GM18499 (cell line): ENCODE results near the gene ERRFI1.

Experiments
- ATAC-seq: cut with Tn5 transposase; IDR thresholded peaks from one replicate; pipeline ENCODE4 v1.9.1; 2021; ENCODE audit warnings: moderate number of reproducible peaks; ENCODE audit not compliant: insufficient read depth, unreplicated experiment

Gene ERRFI1

DNA sequence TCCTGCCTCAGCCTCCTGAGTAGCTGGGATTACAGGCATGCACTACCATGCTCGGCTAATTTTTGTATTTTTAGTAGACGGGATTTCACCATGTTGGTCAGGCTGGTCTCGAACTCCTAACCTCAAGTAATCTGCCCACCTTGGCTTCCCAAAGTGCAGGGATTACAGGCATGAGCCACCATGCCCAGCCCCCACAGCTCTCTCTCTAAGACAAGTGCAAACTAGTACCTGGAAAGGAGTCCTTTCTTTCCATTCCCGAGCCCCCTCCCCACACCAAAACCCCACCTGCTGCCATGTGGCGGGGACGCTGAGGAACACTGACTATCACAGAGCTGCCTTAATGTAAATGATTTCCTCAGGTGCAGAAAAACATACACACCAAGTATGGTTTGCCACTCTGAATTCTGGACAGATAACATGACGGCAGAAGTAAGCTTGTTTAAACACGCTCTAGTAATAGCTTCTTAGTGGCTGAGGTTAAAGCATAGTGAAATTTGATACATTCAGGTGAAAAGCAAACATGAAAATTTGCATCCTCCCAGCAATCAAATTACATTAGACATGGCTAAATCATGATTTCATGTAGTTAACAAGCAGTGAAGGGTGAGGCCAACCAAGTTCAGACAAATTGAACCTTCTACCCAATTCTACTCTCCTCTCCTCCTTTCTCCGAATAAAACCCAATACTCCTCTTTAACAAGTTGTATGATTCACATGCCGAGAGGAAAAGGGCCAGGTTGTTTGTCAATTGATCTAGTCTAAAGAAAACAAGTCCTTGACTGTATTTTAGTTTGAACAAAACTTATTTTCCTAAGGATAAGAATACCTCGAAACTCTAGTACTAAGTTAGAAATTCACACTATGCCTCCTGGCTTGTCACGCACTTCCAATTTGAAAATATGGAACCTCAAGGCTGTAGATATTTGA is 19.8 kb downstream of the ERRFI1 start:
- no peak for ATAC-seq

GRCh38 chr1:8004803-8005573 is 21.1 kb downstream of the ERRFI1 start:
- no peak for ATAC-seq

DNA sequence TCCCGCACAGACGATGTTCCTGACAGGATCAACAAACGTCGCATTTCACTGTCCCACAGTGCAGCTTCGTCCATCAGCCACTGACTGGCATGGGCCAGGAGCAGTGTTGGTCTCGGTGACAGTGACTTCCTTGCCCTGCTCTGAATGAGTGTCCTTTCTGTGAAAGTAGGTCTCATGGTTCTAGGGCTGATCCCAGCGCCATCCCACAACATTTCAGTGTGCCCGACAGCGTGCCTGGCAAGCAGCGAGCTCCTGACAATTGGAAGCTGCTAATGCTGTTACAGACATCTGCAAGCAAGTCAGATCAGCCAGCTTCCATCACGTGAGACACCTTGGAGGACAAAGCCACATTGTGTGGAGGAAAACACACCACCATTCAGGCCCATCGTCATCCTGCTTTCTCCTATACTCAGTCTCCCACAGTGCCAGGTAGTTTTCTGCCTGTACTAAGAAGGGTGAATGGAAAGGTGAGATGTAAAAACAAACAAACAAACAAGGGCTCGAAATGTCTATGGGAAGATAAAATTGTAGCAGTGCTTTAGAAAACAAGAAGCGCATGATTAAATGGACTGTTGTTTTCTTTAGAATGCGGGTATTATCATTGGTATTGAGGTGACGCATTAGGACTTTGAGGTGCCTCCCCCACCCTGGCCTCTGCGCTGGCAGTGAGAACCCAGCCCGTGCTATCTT is 21.9 kb downstream of the ERRFI1 start:
- no peak for ATAC-seq

GRCh38 chr1:8003438-8004112 is 22.5 kb downstream of the ERRFI1 start:
- no peak for ATAC-seq

DNA sequence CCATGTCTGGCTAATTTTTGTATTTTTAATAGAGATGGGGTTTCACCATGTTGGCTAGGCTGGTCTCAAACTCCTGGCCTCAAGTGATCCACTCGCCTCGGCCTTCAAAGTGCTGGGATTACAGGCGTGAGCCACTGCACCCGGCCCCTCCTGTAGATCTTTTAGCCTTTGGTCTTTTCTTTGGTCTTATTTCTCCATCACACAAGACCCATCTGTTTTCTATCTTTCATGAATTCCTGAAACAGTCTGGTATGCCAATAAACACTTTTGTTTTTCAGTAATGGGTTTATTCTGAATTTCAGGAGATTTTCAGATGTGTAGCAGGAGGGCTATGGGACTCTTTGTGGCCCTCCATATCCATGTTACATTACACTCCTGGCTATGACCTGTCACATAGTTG is 23.2 kb downstream of the ERRFI1 start:
- no peak for ATAC-seq

DNA sequence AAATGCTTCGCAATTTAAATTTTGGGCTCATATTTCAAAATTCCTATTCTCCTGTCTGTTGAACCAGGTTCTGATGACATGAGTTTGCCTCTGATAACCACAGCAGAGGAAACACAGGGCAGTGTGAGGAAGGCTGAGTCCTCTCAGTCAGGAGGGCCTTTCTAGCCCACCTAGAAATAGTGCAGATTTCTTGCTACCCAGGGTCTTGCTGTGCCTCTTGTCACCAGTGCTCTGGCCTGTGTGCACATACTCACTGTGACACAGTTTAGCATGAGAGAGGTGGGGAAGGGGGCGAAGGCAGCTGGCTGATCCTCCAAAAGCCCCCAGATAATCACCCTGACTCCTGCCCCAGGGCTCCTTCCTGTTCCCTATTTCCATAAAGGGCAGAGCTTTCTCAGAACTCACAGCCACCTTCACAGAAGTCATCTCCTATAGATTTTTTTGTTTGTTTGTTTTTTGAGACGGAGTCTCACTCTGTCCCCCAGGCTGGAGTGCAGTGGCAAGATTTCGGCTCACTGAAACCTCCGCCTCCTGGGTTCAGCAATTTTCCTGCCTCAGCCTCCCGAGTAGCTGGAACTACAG is 23.7 kb downstream of the ERRFI1 start:
- no peak for ATAC-seq

DNA sequence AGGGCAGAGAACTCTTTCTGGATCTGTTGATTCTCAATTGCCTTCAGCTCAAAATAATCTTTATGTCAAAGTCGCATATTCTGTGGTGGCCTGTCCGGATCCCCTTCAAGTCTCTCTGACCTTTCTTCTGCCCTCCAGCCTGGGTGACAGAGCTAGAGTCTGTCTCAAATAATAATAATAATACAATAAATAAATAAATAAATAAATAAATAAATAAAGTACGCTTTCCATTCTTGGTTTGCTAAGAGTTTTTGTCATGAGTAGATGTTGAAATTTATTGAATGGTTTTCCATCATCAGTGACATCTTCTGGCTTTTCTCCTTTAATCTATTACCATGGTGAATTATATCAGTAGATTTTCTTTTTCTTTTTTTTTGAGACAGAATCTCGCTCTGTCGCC is 30.7 kb downstream of the ERRFI1 start:
- no peak for ATAC-seq

DNA sequence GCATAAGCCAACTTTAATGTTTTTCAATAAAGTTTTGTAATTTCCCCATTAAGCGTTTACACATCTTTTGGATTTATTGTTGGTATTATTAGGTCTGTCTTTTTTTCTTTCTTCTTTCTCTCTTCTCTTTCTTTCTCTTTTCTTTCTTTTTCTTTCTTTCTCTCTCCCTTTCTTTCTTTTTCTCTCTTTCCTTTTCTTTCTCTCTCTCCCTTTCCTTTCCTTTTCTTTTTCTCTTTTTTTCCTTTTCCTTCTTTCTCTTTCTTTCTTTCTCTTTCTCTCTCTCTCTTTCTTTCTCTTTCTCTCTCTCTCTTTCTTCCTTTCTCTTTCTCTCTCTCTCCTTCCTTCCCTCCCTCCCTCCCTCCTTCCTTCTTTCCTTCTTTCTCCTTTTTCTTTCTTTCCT is 31.3 kb downstream of the ERRFI1 start:
- ATAC-seq: no peak

GRCh38 chr1:7993593-7994479 is 32.3 kb downstream of the ERRFI1 start:
- ATAC-seq: no peak

- no peak for ATAC-seq
Measured at GRCh38 chr1:7992885-7993284, 33.2 kb downstream of the ERRFI1 start.

GRCh38 chr1:7991504-7992440 is 34.3 kb downstream of the ERRFI1 start:
- no peak for ATAC-seq

GRCh38 chr1:7989762-7990428 is 36.2 kb downstream of the ERRFI1 start:
- ATAC-seq: no peak

- ATAC-seq: no peak
Measured at GRCh38 chr1:7988576-7988975, 37.5 kb downstream of the ERRFI1 start.

DNA sequence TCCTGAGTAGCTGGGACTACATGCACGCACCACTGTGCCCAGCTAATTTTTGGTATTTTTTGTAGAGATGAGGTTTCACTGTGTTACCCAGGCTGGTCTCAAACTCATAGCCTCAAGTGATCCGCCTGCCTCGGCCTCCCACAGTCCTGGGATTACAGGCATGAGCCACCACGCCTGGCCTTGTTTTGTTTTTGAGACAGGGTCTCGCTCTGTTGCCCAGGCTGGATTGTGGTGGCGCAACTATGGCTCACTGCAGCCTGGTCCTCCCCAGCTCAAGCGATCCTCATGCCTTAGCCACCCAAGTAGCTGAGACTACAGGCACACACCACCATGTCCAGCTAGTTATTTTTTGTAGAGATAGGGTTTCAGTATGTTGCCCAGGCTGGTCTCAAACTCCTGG is 38.6 kb downstream of the ERRFI1 start:
- no peak for ATAC-seq

GRCh38 chr1:7985851-7986612 is 40.1 kb downstream of the ERRFI1 start:
- no peak for ATAC-seq

DNA sequence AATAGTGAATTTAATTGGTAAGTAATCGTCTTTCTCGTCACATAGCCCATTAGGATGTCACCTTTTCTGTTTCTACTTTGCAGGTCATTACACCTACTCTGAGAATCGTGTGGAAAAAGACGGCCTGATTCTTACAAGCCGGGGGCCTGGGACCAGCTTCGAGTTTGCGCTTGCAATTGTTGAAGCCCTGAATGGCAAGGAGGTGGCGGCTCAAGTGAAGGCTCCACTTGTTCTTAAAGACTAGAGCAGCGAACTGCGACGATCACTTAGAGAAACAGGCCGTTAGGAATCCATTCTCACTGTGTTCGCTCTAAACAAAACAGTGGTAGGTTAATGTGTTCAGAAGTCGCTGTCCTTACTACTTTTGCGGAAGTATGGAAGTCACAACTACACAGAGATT is 41.3 kb downstream of the ERRFI1 start:
- no peak for ATAC-seq
